ENCODE data around the gene NCEH1. TPM values are rescaled to one million over a fixed set of nuclear protein-coding genes. Genes with fewer than 3 reads are reported as not detected.

The NCEH1 gene
- polyA plus RNA-seq, 1 of the 3 experiments (the other 2 are of a cell fraction) = 7.5 TPM

DNA sequence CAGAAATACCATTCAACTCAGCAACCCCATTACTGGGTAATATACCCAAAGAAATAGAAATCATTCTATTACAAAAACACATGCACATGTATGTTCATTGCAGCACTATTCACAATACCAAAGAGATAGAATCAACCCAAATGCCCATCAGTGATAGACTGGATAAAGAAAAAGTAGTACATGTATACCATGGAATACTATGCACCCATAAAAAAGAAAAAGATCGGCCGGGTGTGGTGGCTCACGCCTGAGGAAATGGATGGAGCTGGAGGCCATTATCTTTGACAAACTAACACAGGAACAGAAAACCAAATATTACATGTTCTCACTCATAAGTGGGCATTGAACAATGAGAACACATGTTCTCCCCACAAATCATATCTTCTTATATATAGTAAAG lies 112.0 kb downstream of the NCEH1 start:
- DNase-seq = no peak
- ChIA-PET POLR2A (no interaction called here), CTCF (no interaction called here)
- no peaks in the 10 kb centered on the region for H3K79me2 ChIP-seq (ENCODE audit: insufficient read depth)
- no peak overlapping the region for H3K4me3 ChIP-seq (ENCODE audit: low read depth in 2 of 2, low read length in 1 of 2)
- TF ChIP-seq RCOR1 (IDR thresholded peaks at IDR 0.05; ENCODE audit: low read length) (no peak), GABPA (IDR thresholded peaks at IDR 0.05; ENCODE audit: low read depth) (no peak), YY1 (IDR thresholded peaks at IDR 0.05; ENCODE audit: low read depth) (no peak), RFX5 (IDR thresholded peaks at IDR 0.05; ENCODE audit: low read length) (no peak), SIN3A (IDR thresholded peaks at IDR 0.05; ENCODE audit: borderline replicate concordance, low read depth, low read length) (no peak), MEF2A (IDR thresholded peaks at IDR 0.05; ENCODE audit: borderline replicate concordance, low read depth) (no peak), EP300 (IDR thresholded peaks at IDR 0.05; ENCODE audit: borderline replicate concordance in 1 of 2, low read depth in 1 of 2, low read length in 1 of 2) (no peak), SMC3 (IDR thresholded peaks at IDR 0.05; ENCODE audit: low read depth, low read length) (no peak)
- TF ChIP-seq, protein P1, sequence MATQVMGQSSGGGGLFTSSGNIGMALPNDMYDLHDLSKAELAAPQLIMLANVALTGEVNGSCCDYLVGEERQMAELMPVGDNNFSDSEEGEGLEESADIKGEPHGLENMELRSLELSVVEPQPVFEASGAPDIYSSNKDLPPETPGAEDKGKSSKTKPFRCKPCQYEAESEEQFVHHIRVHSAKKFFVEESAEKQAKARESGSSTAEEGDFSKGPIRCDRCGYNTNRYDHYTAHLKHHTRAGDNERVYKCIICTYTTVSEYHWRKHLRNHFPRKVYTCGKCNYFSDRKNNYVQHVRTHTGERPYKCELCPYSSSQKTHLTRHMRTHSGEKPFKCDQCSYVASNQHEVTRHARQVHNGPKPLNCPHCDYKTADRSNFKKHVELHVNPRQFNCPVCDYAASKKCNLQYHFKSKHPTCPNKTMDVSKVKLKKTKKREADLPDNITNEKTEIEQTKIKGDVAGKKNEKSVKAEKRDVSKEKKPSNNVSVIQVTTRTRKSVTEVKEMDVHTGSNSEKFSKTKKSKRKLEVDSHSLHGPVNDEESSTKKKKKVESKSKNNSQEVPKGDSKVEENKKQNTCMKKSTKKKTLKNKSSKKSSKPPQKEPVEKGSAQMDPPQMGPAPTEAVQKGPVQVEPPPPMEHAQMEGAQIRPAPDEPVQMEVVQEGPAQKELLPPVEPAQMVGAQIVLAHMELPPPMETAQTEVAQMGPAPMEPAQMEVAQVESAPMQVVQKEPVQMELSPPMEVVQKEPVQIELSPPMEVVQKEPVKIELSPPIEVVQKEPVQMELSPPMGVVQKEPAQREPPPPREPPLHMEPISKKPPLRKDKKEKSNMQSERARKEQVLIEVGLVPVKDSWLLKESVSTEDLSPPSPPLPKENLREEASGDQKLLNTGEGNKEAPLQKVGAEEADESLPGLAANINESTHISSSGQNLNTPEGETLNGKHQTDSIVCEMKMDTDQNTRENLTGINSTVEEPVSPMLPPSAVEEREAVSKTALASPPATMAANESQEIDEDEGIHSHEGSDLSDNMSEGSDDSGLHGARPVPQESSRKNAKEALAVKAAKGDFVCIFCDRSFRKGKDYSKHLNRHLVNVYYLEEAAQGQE (IDR thresholded peaks at IDR 0.05; ENCODE audit: low read depth, low read length) = no peak
- no peak overlapping the region for H3K9ac ChIP-seq
- 89% methylated on average over 3 of the region's 3 CpGs for WGBS (ENCODE audit: low lambda C conversion rate)
- H3F3A ChIP-seq (replicated peaks; ENCODE audit: insufficient read depth) = no peaks in the 10 kb centered on the region
- H4K20me1 ChIP-seq (ENCODE audit: insufficient read depth) = no peaks in the 10 kb centered on the region
- no peak overlapping the region for H2AFZ ChIP-seq (ENCODE audit: low read depth)
- H3K9me3 ChIP-seq = no peaks in the 10 kb centered on the region
- no peaks in the 10 kb centered on the region for H3K9me2 ChIP-seq
- no peak overlapping the region for H3K27ac ChIP-seq (ENCODE audit: low read depth in 2 of 2, low read length in 1 of 2)
- H3K4me2 ChIP-seq = no peak overlapping the region
- H3K36me3 ChIP-seq (replicated peaks in 1 of 2; ENCODE audit: control insufficient read depth in 1 of 2, insufficient read depth in 2 of 2, low read length in 1 of 2) = no peaks in the 10 kb centered on the region
- no peaks in the 10 kb centered on the region for H3K27me3 ChIP-seq (ENCODE audit: insufficient read depth)
- no peaks in the 10 kb centered on the region for H3K4me1 ChIP-seq (ENCODE audit: control insufficient read depth in 1 of 2, insufficient read depth in 2 of 2, low read depth in 1 of 2, low read length in 1 of 2)

DNA sequence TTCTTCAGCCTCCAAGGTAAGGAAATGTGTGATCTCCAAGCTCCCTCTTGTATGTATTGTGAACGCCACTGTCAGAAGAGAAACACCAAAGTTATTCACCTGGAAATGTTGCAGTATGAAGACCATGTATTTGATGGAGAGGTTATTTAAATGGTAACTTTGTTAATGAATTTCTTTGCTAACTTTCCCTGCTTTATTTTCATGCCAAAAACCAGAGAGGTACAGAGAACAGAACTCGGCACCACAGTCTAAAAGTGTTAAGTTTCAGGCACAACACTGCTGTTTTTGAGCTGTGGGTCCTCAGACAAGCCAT lies 114.5 kb downstream of the NCEH1 start:
- Histone ChIP-seq H3K9me2 (no peaks in the 10 kb centered on the region), H3F3A (replicated peaks; ENCODE audit: insufficient read depth) (no peaks in the 10 kb centered on the region), H3K4me1 (ENCODE audit: control insufficient read depth in 1 of 2, insufficient read depth in 2 of 2, low read depth in 1 of 2, low read length in 1 of 2) (no peaks in the 10 kb centered on the region), H3K9ac (no peak overlapping the region), H4K20me1 (ENCODE audit: insufficient read depth) (no peaks in the 10 kb centered on the region), H3K27ac (ENCODE audit: low read depth in 2 of 2, low read length in 1 of 2) (no peak overlapping the region), H2AFZ (ENCODE audit: low read depth) (no peak overlapping the region), H3K36me3 (replicated peaks in 1 of 2; ENCODE audit: control insufficient read depth in 1 of 2, insufficient read depth in 2 of 2, low read length in 1 of 2) (no peaks in the 10 kb centered on the region), H3K79me2 (ENCODE audit: insufficient read depth) (no peaks in the 10 kb centered on the region), H3K9me3 (no peaks in the 10 kb centered on the region), H3K4me2 (no peak overlapping the region), H3K4me3 (ENCODE audit: low read depth in 2 of 2, low read length in 1 of 2) (no peak overlapping the region), H3K27me3 (ENCODE audit: insufficient read depth) (no peaks in the 10 kb centered on the region)
- DNase-seq = no peak
- POLR2A ChIA-PET = no interaction called here
- WGBS (ENCODE audit: low lambda C conversion rate) = 88% methylated on average over 2 of the region's 2 CpGs
- no peak for TF ChIP-seq POLR2AphosphoS5 (IDR thresholded peaks at IDR 0.05; ENCODE audit: low read depth, low read length)
- no peak for TF ChIP-seq SIN3A (IDR thresholded peaks at IDR 0.05; ENCODE audit: borderline replicate concordance, low read depth, low read length)
- no peak for TF ChIP-seq GATA2 (CRISPR knock-in tag; IDR thresholded peaks at IDR 0.05)
- TF ChIP-seq, protein P2, sequence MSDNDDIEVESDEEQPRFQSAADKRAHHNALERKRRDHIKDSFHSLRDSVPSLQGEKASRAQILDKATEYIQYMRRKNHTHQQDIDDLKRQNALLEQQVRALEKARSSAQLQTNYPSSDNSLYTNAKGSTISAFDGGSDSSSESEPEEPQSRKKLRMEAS (IDR thresholded peaks at IDR 0.05; ENCODE audit: low read depth) = no peak
- CTCF ChIA-PET = no interaction called here
